UCSD-AML1 (cell line): Measurements from ENCODE around the gene CCBE1.
"Not testable (repeated sequence)": the region's sequence is repeated elsewhere in the genome, so short reads cannot be mapped to it uniquely, and the experiment has no call there.

Source experiments
- DNase-seq: peaks from one replicate; lab custom pipeline; 2025; ENCODE audit not compliant: unreplicated experiment; lab: John Stamatoyannopoulos, UW

CCBE1 gene

GRCh38 chr18:59697236-59697932 lies at the start of gene CCBE1:
TSS of gene CCBE1 (minus strand) at chr18:59697423.
- DNase-seq = no peak

DNA sequence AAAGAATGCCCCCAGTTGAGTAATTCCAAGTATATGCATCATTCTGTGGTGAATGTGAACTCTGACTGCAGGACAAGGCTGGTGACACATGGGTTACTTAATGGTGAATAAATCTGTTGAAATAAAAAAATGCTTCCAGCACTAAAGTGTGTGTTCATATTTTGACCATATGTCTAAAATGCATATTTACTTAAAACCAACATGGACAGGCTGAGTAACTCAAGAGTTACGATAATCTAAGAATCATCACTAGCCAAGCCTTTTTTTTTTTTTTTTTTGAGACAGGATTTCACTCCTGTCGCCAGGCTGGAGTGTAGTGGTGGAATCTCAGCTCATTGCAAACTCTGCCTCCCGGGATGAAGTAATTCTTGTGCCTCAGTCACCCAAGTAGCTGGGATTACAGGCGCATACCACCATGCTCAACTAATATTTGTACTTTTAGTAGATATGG lies 47.1 kb upstream of the CCBE1 start:
- no peak for DNase-seq

GRCh38 chr18:59743566-59743965 lies 46.3 kb upstream of the CCBE1 start:
- no peak for DNase-seq

GRCh38 chr18:59742325-59743111 lies 45.3 kb upstream of the CCBE1 start:
- DNase-seq = no peak

- DNase-seq = no peak
Measured at GRCh38 chr18:59740141-59740540, 42.9 kb upstream of the CCBE1 start.

DNA sequence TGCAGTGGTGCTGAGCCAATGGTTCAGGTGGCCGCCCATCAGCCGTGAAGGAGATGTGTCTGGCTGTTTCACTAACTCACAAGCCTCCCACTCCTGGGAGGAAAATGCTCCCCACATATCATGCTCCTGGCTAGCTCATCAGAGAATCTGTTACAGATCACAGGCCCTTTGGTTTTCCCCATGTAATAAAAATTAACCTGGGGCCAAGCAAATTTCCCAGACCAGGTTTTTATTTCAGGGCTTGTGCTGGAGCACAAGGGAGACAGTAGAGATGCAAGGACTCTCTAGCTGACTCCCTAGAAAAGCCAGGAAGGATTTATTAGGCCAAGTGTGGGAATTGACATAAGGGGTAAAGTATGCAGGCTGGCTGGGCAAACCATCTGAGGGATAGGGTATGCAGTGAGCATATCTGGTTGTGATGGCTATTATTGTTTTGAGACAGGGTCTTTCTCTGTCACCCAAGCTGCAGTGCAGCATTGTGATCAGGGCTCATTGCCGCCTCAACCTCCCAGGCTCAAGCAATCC lies 40.6 kb upstream of the CCBE1 start:
- no peak for DNase-seq

DNA sequence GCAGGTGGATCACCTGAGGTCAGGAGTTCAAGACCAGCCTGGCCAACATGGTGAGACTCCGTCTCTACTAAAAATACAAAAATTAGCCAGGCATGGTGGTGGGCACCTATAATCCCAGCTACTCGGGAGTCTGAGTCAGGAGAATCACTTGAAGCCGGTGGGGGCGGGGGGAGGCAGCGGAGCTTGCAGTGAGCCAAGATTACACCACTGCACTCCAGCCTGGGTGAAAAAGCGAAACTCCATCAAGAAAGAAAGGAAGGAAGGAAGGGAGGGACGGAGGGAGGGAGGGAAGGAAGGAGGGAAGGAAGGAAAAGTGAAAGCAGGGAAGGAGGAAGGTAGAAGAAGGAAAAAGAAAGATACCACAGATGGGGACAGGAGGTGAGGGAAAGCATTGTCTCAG lies 40.1 kb upstream of the CCBE1 start:
- DNase-seq = not testable (repeated sequence)

- no peak for DNase-seq
Measured at GRCh38 chr18:59736061-59736460, 38.8 kb upstream of the CCBE1 start.

GRCh38 chr18:59735269-59735860 lies 38.1 kb upstream of the CCBE1 start:
- DNase-seq = no peak

DNA sequence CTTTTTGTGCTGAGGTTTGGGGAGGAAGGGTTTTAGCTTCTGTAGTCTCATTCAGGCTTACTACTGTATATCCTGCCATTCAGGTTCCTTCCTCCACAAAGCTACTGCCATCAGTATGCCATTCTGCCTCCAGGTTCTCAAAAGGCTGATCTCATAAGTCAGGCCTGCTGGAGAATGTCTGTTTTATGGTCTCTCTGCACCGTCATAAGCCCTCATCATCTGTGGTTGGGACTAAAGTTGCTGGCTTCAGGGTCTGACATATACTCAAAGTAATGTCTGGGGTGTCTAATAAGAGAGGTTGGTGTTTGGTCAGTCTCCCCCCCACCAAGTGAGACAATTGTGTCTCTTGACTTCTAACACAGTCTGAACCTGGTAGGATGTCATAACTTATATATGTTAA lies 36.2 kb upstream of the CCBE1 start:
- no peak for DNase-seq

DNA sequence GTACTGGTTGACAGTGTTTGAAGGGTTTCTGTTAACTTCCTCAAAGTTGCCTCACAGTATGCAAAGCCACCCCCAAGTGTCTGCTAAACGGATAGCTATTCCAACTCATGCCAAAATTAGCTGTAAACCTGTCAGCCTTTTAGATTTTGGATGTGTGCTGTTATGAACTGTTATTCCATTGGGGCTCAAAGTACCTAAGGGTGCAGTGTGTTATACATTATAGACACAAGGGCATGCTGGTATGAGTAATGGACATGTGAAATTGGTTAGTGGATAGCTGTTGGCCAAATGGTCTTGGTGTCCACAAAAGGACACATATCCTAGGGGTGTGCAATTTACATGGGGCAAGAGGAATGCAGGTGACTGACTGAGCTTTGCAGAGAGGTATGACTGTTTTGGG lies 33.7 kb upstream of the CCBE1 start:
- no peak for DNase-seq

DNA sequence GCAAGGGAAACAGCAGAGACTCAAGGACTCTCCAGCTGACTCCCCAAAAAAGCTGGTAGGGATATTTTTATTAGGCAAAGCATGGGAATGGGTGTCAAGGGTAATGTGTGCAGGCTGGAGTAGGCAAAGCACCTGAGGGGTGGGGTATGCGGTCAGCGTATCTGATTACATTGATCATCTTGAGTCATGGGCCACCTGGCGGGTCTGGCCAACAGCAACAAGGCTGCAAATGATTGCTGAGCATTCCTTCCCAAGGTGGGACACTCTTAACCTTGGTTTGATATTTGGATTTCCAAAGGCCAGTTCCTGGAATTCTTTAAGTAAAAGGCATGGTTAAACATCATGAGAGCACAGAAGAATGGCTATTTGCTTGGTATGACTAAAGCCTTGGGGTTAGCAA lies 32.6 kb upstream of the CCBE1 start:
- DNase-seq = no peak

DNA sequence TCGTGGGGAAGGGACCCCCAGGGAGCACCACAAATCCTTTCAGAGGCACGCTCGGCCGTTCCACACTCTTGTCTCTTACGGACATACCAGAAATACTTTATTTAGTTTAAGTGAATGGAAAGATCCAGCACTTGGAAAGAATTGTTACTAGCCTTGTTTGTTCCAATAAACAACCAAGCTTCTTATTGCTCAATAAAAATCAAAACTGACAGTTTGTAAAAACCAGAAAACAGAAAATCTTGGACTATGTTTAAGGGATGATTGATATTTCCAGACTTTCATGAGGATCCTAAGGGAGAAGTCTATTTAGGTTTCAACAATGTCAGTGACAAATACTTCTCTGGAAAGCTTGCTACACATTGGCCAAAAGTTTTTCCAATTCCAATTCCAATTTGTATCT lies 31.6 kb upstream of the CCBE1 start:
- no peak for DNase-seq

DNA sequence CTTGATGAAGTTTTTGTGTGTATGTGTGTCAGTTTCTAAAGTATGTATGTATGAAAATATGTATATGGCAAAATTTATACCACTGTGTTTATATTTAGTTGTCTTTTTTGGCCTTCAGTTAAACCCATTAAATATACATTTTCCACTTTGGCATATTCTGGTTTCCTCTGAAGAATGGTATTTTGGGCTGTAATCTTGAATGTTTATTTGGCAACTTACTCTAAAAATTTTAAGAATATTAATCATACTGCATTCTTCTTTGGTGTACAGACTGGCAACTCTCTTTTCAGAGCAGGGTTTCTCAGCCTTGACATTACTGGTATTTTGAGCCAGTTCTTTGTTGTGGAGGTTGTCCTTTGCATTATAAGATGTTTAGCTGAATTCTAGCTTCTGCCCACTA lies 27.9 kb upstream of the CCBE1 start:
- DNase-seq = no peak

GRCh38 chr18:59724103-59724502 lies 26.9 kb upstream of the CCBE1 start:
- no peak for DNase-seq

DNA sequence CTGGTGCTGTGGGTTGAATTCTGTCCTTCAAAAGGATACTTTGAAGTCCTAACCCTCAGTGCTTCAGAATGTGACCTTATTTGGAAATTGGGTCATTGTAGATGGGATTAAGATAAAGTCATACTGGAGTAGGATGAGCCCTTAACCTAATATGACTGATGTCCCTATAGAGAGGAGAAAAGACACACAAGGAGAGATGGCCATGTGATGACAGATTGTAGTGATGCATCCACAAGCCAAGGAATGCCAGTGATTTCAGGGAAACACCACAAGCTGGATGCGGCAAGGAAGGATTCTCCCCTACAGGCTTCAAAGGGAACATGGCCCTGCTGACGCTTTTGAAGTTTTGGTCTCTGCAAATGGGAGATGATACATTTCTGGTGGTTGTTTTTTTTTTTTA lies 24.7 kb upstream of the CCBE1 start:
- no peak for DNase-seq

GRCh38 chr18:59721211-59721610 lies 24.0 kb upstream of the CCBE1 start:
- no peak for DNase-seq

GRCh38 chr18:59719544-59720181 lies 22.4 kb upstream of the CCBE1 start:
- no peak for DNase-seq

- no peak for DNase-seq
Measured at GRCh38 chr18:59718464-59719157, 21.4 kb upstream of the CCBE1 start.

DNA sequence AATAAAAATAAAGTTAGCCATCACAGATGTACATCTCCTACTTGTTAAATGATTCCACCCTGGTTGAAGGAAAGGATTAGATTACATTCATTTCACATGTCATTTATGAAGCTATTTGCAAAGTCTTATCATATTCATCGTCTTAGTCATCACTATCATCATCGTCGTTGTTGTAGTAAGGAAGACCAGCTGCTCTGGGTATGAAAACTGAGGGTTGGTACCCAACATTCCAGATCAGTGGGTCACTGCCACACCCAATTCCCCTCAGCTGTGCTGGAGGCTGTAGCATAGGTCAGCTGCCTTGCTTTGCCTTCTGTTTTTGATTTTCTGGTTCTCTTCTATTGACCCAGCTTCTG lies 20.9 kb upstream of the CCBE1 start:
- no peak for DNase-seq

- no peak for DNase-seq
Measured at GRCh38 chr18:59717291-59717690, 20.1 kb upstream of the CCBE1 start.
